ENCODE results near the gene CROCC2. TPM values are rescaled to one million over a fixed set of nuclear protein-coding genes. Genes with fewer than 3 reads are reported as not detected.

CROCC2 gene
- total and polyA plus RNA-seq, 2 of the 13 experiments (the other 11 are each of a cell fraction or from before 2014, with no cell fraction given), result not detected

DNA sequence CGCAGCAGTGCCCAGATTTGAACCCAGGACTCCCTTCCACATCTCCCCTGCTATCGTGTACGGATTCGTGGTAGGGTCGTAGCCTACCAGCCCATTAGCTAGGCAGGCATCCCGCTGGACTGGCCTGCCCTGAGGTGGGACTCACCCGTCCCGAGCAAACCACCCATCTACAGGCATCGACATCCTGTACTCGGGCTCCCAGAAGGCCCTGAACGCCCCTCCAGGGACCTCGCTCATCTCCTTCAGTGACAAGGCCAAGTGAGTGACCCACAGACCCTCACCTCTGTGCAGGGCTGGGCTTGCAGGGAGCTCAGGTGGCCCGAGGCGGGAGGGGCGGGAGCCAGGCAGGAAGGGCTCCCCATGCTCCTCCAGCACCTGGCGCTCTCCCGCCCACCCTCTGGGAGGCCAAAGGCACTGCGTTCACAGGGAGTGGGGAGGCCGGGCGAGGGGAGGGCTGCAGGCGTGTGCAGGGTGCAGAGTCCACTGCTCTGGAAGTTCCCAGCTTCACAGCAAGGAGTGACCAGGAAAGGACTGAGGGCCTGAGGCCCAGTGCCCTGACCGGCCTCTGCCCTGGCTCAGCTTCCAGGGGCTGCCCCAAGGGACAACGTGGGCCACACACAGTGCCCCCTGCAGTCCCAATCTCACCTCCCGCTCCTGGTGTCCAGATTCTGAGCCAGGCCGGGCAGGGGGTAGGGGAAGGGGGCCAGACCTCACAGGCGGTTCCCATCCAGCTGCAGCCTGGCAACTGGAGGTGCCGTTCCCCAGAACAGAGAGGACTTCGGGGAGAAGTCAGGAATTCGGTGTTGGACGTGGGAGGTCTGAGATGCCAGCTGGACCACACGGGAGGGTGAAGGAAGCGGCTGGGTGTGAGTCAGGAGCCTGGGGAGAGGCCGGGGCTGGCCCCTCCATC lies 32.1 kb upstream of the CROCC2 start (continued):
- no peak for TF ChIP-seq XBP1 (CRISPR knock-in tag; IDR thresholded peaks at IDR 0.05)
- TF ChIP-seq, protein P1, sequence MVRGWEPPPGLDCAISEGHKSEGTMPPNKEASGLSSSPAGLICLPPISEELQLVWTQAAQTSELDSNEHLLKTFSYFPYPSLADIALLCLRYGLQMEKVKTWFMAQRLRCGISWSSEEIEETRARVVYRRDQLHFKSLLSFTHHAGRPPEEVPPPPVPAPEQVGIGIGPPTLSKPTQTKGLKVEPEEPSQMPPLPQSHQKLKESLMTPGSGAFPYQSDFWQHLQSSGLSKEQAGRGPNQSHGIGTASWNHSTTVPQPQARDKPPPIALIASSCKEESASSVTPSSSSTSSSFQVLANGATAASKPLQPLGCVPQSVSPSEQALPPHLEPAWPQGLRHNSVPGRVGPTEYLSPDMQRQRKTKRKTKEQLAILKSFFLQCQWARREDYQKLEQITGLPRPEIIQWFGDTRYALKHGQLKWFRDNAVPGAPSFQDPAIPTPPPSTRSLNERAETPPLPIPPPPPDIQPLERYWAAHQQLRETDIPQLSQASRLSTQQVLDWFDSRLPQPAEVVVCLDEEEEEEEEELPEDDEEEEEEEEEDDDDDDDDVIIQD (CRISPR knock-in tag; IDR thresholded peaks at IDR 0.05; ENCODE audit: low read depth), result peak; percentile 97
- no peak for TF ChIP-seq ZNF20 (CRISPR knock-in tag; IDR thresholded peaks at IDR 0.05)
- no peak for TF ChIP-seq HCFC1 (IDR thresholded peaks at IDR 0.05; ENCODE audit: low read depth, low read length)
- peak; percentile 94; the same call in 1 of the 2 replicates for TF ChIP-seq HOXA3 (CRISPR knock-in tag; IDR thresholded peaks at IDR 0.05)
- TF ChIP-seq PRPF4 (IDR thresholded peaks at IDR 0.05; ENCODE audit: low read depth, low read length, poor library complexity, severe bottlenecking), result no peak
- TF ChIP-seq ZNF850 (CRISPR knock-in tag; conservative IDR thresholded peaks at IDR 0.05), result no peak
- TF ChIP-seq ZNF280D (CRISPR knock-in tag; IDR thresholded peaks at IDR 0.05), result peak; percentile 87; the same call in 1 of the 2 replicates
- TF ChIP-seq MTF2 (CRISPR knock-in tag; IDR thresholded peaks at IDR 0.05; ENCODE audit: borderline replicate concordance), result 0 out of 2 replicates have a peak, but pooled peaks have one; percentile 73
- TF ChIP-seq, protein P2, sequence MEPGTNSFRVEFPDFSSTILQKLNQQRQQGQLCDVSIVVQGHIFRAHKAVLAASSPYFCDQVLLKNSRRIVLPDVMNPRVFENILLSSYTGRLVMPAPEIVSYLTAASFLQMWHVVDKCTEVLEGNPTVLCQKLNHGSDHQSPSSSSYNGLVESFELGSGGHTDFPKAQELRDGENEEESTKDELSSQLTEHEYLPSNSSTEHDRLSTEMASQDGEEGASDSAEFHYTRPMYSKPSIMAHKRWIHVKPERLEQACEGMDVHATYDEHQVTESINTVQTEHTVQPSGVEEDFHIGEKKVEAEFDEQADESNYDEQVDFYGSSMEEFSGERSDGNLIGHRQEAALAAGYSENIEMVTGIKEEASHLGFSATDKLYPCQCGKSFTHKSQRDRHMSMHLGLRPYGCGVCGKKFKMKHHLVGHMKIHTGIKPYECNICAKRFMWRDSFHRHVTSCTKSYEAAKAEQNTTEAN (CRISPR knock-in tag; conservative IDR thresholded peaks at IDR 0.05), result no peak
- TF ChIP-seq, protein P3, sequence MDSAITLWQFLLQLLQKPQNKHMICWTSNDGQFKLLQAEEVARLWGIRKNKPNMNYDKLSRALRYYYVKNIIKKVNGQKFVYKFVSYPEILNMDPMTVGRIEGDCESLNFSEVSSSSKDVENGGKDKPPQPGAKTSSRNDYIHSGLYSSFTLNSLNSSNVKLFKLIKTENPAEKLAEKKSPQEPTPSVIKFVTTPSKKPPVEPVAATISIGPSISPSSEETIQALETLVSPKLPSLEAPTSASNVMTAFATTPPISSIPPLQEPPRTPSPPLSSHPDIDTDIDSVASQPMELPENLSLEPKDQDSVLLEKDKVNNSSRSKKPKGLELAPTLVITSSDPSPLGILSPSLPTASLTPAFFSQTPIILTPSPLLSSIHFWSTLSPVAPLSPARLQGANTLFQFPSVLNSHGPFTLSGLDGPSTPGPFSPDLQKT (CRISPR knock-in tag; IDR thresholded peaks at IDR 0.05; ENCODE audit: borderline replicate concordance), result no peak
- TF ChIP-seq RFX3 (CRISPR knock-in tag; IDR thresholded peaks at IDR 0.05), result no peak
- TF ChIP-seq ZNF879 (CRISPR knock-in tag; IDR thresholded peaks at IDR 0.05), result peak; percentile 84; the same call in 1 of the 2 replicates
- TF ChIP-seq, protein P4, sequence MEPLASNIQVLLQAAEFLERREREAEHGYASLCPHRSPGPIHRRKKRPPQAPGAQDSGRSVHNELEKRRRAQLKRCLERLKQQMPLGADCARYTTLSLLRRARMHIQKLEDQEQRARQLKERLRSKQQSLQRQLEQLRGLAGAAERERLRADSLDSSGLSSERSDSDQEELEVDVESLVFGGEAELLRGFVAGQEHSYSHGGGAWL (CRISPR knock-in tag; IDR thresholded peaks at IDR 0.05), result peak; percentile 73
- TF ChIP-seq ATRX (CRISPR knock-in tag; IDR thresholded peaks at IDR 0.05; ENCODE audit: borderline replicate concordance), result no peak
- TF ChIP-seq HNF1B (CRISPR knock-in tag; IDR thresholded peaks at IDR 0.05), result peak; percentile 98
- TF ChIP-seq, protein P5, sequence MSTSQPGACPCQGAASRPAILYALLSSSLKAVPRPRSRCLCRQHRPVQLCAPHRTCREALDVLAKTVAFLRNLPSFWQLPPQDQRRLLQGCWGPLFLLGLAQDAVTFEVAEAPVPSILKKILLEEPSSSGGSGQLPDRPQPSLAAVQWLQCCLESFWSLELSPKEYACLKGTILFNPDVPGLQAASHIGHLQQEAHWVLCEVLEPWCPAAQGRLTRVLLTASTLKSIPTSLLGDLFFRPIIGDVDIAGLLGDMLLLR (CRISPR knock-in tag; IDR thresholded peaks at IDR 0.05), result peak; percentile 88; the same call in 1 of the 2 replicates
- TF ChIP-seq HOXA9 (CRISPR knock-in tag; IDR thresholded peaks at IDR 0.05; ENCODE audit: borderline replicate concordance), result no peak

Measured in HepG2 (cell line).